Measurements from ENCODE around the gene MAP3K8. TPM values are rescaled to one million over a fixed set of nuclear protein-coding genes. Genes with fewer than 3 reads are reported as not detected.
A peak's percentile ranks its signal among the peaks of the same experiment; 100 is the strongest.

The MAP3K8 gene
- total RNA-seq, 4 donors from 2014 or later, result 18.7 to 74.2 (median 24.1) TPM

GRCh38 chr10:30510932-30511700 lies 77.1 kb downstream of the MAP3K8 start:
- 40% methylated on average over 4 of the region's 4 CpGs for WGBS
- no peaks in the 10 kb centered on the region for H3K9me3 ChIP-seq
- H3K27ac ChIP-seq (replicated peaks in 1 of 4), result peak overlapping the region; percentile 8 to 70 (median 21)
- H3K4me3 ChIP-seq, result no peak overlapping the region
- H3K27me3 ChIP-seq, result no peaks in the 10 kb centered on the region
- TF ChIP-seq POLR2AphosphoS5 (IDR thresholded peaks at IDR 0.05) (no peak), POLR2A (IDR thresholded peaks at IDR 0.05; ENCODE audit: low read depth) (no peak), CTCF (IDR thresholded peaks at IDR 0.05) (no peak), EP300 (IDR thresholded peaks at IDR 0.05) (no peak)
- intact Hi-C loops (cut with DNase I), result no loop called here
- DNase-seq (ENCODE audit: extremely low spot score), result no peak
- peaks cover 0 to 18% (median 11%) of the 10 kb centered on the region in 4 donors for H3K4me1 ChIP-seq
- no peaks in the 10 kb centered on the region for H3K36me3 ChIP-seq

Other genes starting within 250 kb of the MAP3K8 start
- 10 to 100 TPM; 11.3 to 15.8 (median 13.2) TPM for gene MTPAP, start 84.9 kb upstream of the MAP3K8 start, total RNA-seq
- gene LYZL2, start 195.6 kb downstream of the MAP3K8 start, total RNA-seq, result not detected

Data from esophagus muscularis mucosa (tissue), 4 donors.